ENCODE data around the gene C6orf47. TPM values are rescaled to one million over a fixed set of nuclear protein-coding genes. Genes with fewer than 3 reads are reported as not detected.

C6orf47 gene
- total RNA-seq, 4 donors from 2014 or later: 24.5 to 39.6 (median 34.0) TPM

DNA sequence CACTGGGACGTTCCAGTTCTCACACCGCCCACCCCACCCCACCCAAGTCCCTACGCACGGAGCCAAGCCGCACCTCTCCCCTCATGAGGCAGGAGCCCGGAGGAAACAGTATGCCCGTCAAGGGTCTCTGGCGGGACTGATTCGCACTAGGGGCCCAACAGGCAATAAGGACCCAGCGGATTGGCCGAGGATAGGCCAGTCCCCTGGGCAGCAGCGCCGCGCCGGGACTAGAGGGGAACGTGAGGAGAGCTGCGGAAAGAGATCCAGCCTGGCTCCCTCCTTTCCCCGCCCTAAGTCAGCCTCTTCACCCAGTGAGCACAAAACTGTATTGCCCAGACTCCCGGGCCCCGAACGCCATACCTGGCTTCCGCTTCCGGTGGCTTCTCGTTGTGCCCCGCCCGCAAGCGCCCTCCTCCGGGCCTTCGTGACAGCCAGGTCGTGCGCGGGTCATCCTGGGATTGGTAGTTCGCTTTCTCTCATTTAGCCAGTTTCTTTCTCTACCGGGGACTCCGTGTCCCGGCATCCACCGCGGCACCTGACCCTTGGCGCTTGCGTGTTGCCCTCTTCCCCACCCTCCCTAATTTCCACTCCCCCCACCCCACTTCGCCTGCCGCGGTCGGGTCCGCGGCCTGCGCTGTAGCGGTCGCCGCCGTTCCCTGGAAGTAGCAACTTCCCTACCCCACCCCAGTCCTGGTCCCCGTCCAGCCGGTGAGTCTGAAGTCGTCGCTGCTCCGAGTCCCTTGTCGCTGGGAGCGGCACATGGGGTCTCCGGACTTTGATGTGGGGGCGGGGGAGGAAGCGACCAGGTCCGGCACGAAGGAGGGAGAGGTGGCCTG is 5.1 kb upstream of the C6orf47 start, which contains the start of gene CSNK2B:
TSS of gene CSNK2B (plus strand) at position 580 of the 836 bp plus-strand sequence. CDS start 752 bp downstream, outside the sequence.
- H3K27ac ChIP-seq (replicated peaks in 1 of 4): peak within 1 kb of the TSS; percentile 95 to 99 (median 98)
- intact Hi-C loops (cut with DNase I): no loop called here
- WGBS: under 1% methylated on average over 31 of the region's 63 CpGs
- peak within 1 kb of the TSS; percentile 66 to 93 (median 78) for H3K4me3 ChIP-seq
- H3K27me3 ChIP-seq: no peaks in the 10 kb centered on the region
- TF ChIP-seq POLR2AphosphoS5 (IDR thresholded peaks at IDR 0.05) (peak; percentile 93), CTCF (IDR thresholded peaks at IDR 0.05) (no peak), EP300 (IDR thresholded peaks at IDR 0.05) (no peak), POLR2A (IDR thresholded peaks at IDR 0.05; ENCODE audit: low read depth) (peak; percentile 65)
- no peaks in the 10 kb centered on the region for H3K9me3 ChIP-seq
- H3K36me3 ChIP-seq: peaks cover 31 to 56% (median 53%) of the 10 kb centered on the region in 4 donors
- H3K4me1 ChIP-seq: peaks cover 54 to 71% (median 62%) of the 10 kb centered on the region in 4 donors
- peak; percentile 100 for DNase-seq (ENCODE audit: extremely low spot score)

DNA sequence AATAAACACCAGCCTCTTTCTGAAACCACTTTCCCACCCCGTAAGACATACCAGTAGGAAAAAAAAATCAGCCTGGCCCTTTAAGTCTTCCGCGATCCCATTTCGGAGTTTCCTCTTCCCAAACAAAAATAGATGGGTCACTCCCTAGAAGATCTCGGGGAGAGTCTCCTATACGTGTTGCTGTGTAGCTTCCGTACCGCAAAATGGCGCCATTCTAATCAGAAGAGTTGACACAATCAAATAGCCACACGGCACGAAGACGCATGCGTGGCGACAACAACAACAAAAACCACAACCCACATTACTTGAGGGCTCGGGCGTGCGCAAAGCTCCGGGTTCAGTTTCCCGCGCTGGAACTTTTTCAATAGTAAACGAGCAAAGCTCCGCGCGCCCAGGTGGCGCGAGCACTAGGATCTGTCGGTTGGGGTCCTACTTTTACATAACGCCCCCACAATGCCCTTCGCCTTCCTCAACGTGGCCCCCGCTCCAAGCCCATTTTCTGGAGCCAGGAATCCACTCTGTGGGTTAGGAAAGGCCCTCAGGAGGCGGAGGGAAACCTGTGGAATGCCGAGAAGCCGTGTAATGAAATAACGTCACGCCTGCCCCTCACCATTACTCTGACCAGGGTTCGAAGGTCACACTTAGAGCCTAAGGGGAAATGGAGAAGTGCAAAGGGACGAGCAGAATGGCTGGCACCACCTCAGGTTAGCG is 4.4 kb upstream of the C6orf47 start, which contains the start of gene GPANK1:
TSS of gene GPANK1 (minus strand) at position 208 of the 711 bp plus-strand sequence. CDS start 519 bp downstream, outside the sequence.
- TF ChIP-seq POLR2AphosphoS5 (IDR thresholded peaks at IDR 0.05): peak; percentile 82 to 90
- TF ChIP-seq EP300 (IDR thresholded peaks at IDR 0.05): no peak
- H3K27ac ChIP-seq (replicated peaks in 1 of 4): peak within 1 kb of the TSS; percentile 95 to 99 (median 98)
- H3K4me3 ChIP-seq: peak within 1 kb of the TSS; percentile 66 to 93 (median 78)
- H3K9me3 ChIP-seq: no peaks in the 10 kb centered on the region
- DNase-seq (ENCODE audit: extremely low spot score): peak; percentile 98
- H3K4me1 ChIP-seq: peaks cover 55 to 75% (median 63%) of the 10 kb centered on the region in 4 donors
- H3K36me3 ChIP-seq: peaks cover 23 to 48% (median 46%) of the 10 kb centered on the region in 4 donors
- intact Hi-C loops (cut with DNase I): no loop called here
- H3K27me3 ChIP-seq: no peaks in the 10 kb centered on the region
- WGBS: 2% methylated on average over 30 of the region's 39 CpGs

DNA sequence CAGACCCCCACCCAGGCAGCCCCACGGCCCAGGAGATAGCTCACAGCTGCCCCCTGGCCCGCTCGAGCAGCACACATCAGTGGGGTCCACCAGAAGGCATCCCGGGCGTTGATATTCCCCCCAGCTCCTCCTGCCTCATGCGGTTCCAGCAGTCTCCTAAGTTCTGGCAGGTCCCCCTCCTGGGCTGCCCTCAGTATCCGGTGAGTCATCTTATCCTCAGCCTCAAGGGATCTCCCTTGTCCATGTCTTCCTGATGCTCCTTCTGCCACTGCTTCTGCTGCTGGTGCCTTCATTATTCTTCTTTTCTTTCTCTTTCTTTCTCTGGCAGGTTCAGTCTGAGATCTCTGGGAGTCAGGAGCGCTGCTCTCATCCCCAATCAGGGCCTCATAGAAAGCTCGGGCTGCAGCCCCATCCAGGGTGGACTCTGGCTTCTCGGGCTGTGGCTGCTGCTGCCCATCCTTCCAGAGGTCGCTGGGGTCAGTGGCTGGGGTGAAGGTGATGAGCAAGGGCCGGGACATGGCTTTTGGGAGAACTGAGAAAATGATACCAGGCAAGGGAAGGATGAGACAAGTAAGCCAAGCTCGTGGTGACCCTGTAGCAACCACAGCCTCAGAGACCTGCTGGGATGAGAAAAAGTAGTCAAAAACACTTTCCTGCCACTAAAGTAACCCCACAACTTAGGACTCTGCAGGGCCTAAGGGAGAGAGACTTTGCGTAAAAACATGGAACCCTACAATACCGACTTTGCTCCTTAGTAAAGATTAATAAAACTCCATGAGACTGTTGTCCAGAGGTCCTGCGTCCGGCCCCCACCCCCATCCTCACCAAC is 3.6 kb upstream of the C6orf47 start:
- DNase-seq (ENCODE audit: extremely low spot score): no peak
- Histone ChIP-seq H3K4me1 (peaks cover 59 to 79% (median 70%) of the 10 kb centered on the region in 4 donors), H3K36me3 (peaks cover 16 to 41% (median 38%) of the 10 kb centered on the region in 4 donors), H3K27ac (replicated peaks in 1 of 4) (peak overlapping the region; percentile 95 to 99 (median 98)), H3K4me3 (peak overlapping the region; percentile 66 to 93 (median 78)), H3K27me3 (no peaks in the 10 kb centered on the region), H3K9me3 (no peaks in the 10 kb centered on the region)
- intact Hi-C loops (cut with DNase I): no loop called here
- no peak for TF ChIP-seq CTCF (IDR thresholded peaks at IDR 0.05)
- peak; percentile 48 to 54 for TF ChIP-seq POLR2AphosphoS5 (IDR thresholded peaks at IDR 0.05)
- 15% methylated on average over 16 of the region's 17 CpGs for WGBS

DNA sequence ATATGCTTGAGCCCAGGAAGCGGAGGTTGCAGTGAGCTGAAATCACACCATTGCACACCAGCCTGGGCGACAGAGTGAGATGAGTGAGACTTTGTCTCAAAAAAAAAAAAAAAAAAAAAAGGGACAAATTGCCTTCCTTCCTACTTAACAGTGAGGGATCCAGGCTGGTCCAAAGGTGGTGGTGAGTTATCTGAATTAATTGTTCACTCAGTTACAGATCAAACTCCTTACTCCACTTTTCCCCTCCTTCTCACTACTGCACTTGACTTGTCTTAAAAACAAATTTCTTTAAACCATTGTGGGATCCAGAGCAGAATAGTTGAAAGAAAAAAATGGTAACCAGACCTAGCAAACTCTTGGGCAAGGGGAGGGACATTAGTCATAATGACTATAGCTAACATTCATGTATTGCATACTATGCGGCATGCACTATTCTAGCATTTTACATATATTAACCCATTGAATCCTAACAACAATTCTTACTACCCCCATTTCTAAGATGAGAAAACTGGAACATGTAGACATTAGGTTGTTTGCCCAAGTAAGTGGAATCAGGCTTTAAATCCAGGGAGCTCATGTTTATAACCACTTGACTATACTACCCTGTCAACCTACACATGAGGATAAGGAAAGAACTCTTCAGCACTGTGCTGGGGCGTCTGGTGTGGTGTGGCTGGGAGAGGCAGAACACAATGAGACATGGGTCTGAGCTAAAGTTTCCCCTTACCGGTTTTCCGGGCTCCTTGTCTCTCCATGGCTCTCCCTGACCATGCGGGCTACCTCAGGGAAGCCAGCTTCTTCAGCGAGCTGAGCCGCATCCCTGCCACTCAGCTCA is 2.8 kb upstream of the C6orf47 start:
- Histone ChIP-seq H3K36me3 (peaks cover 7 to 33% (median 33%) of the 10 kb centered on the region in 4 donors), H3K27ac (replicated peaks in 1 of 4) (peak overlapping the region; percentile 95 to 99 (median 98)), H3K9me3 (no peaks in the 10 kb centered on the region), H3K4me3 (peak overlapping the region; percentile 66 to 93 (median 78)), H3K27me3 (no peaks in the 10 kb centered on the region), H3K4me1 (peaks cover 67 to 79% (median 74%) of the 10 kb centered on the region in 4 donors)
- DNase-seq (ENCODE audit: extremely low spot score): no peak
- intact Hi-C loops (cut with DNase I): no loop called here
- 64% methylated on average over 9 of the region's 9 CpGs for WGBS
- no peak for TF ChIP-seq EP300 (IDR thresholded peaks at IDR 0.05)
- TF ChIP-seq CTCF (IDR thresholded peaks at IDR 0.05): no peak
- no peak for TF ChIP-seq POLR2A (IDR thresholded peaks at IDR 0.05; ENCODE audit: low read depth)
- TF ChIP-seq POLR2AphosphoS5 (IDR thresholded peaks at IDR 0.05): no peak

Data from esophagus muscularis mucosa (tissue), 4 donors.